ENCODE measurements around the gene HS1BP3. TPM values are rescaled to one million over a fixed set of nuclear protein-coding genes. Genes with fewer than 3 reads are reported as not detected.

Gene HS1BP3
- total and polyA plus RNA-seq, 2 donors (not counting 3 experiments of a cell fraction or from before 2014, with no cell fraction given): 27.4 to 33.1 TPM

- POLR2A ChIA-PET: interaction anchor here (1.2 kb wide), 1 partner anchor 301 kb away, joined by 6 read pairs; no protein-coding TSS in a partner anchor
- H3K79me2 ChIP-seq (ENCODE audit: control insufficient read depth, insufficient read depth, low read length): no peaks in the 10 kb centered on the region
- H3K27me3 ChIP-seq (ENCODE audit: control insufficient read depth in 2 of 2, insufficient read depth in 2 of 2, low read length in 2 of 2): peaks cover 50 to 67% of the 10 kb centered on the region in 2 experiments
- peaks cover 14% of the 10 kb centered on the region for H3K4me1 ChIP-seq (ENCODE audit: control insufficient read depth, extremely low read depth, insufficient read depth, low read length)
- BruUV-seq (replicated peaks): no TSS peak
- dilution Hi-C loops (cut with MboI; ENCODE audit: extremely low pct_ligation_motif_present, low sequenced_read_pairs) (no loop called here), intact Hi-C loops (cut with micrococcal nuclease) (no loop called here)
- no peak overlapping the region for H3K4me3 ChIP-seq (replicated peaks in 1 of 3; ENCODE audit: insufficient read depth in 1 of 3, low read depth in 1 of 3, low read length in 3 of 3)
- no peaks in the 10 kb centered on the region for H3K9me3 ChIP-seq (replicated peaks; ENCODE audit: control insufficient read depth, insufficient read depth, low read length)
- H4K20me1 ChIP-seq (replicated peaks; ENCODE audit: control insufficient read depth, extremely low read depth, insufficient read depth, low read length): no peaks in the 10 kb centered on the region
- CTCF ChIA-PET: interaction anchor here (0.7 to 6.0 kb wide), 30 partner anchors 11 to 456 kb away, joined by 3 to 531 read pairs (median 8); partner anchors contain the start of genes HS1BP3 and LDAH
- H3K27ac ChIP-seq (ENCODE audit: insufficient read depth, low read depth, low read length): no peak overlapping the region
- FAIRE-seq: no peak
- no peak overlapping the region for H3K4me2 ChIP-seq (ENCODE audit: insufficient read depth, low read length)
- no peak for DNase-seq (ENCODE audit: low read depth, low spot score)
- H3K36me3 ChIP-seq (ENCODE audit: control insufficient read depth in 2 of 2, extremely low read depth in 1 of 2, insufficient read depth in 2 of 2, low read length in 2 of 2): no peaks in the 10 kb centered on the region
- no peaks in the 10 kb centered on the region for H3K9me1 ChIP-seq (replicated peaks; ENCODE audit: control insufficient read depth, extremely low read depth, insufficient read depth, low read length)
- no peak for TF ChIP-seq FOS (IDR thresholded peaks at IDR 0.05; ENCODE audit: borderline replicate concordance, insufficient read depth, low read length)
- no peak for TF ChIP-seq EZH2 (IDR thresholded peaks at IDR 0.05; ENCODE audit: borderline replicate concordance, low read depth, low read length, severe bottlenecking)
- TF ChIP-seq MAX (IDR thresholded peaks at IDR 0.05; ENCODE audit: insufficient read depth, insufficient read length): no peak
- no peak for TF ChIP-seq POLR2AphosphoS5 (IDR thresholded peaks at IDR 0.05; ENCODE audit: insufficient read depth, low read depth, low read length)
- no peak for TF ChIP-seq CTCF (IDR thresholded peaks at IDR 0.05; ENCODE audit: extremely low read depth in 1 of 2, insufficient read depth in 1 of 2, low read depth in 1 of 2, low read length in 2 of 2)
- no peak for TF ChIP-seq POLR2A (IDR thresholded peaks at IDR 0.05; ENCODE audit: low read depth, low read length)
- no peak for TF ChIP-seq JUN (IDR thresholded peaks at IDR 0.05; ENCODE audit: borderline replicate concordance, insufficient read depth, insufficient read length, low read depth)
- no peak for TF ChIP-seq MYC (IDR thresholded peaks at IDR 0.05; ENCODE audit: low read depth, low read length)
- no peak for TF ChIP-seq GATA2 (IDR thresholded peaks at IDR 0.05; ENCODE audit: insufficient read depth, insufficient read length, low read depth, low read length)
- no peak overlapping the region for H2AFZ ChIP-seq (ENCODE audit: low read depth, low read length)
- H3K9ac ChIP-seq (replicated peaks; ENCODE audit: extremely low read depth, insufficient read depth, low read length): no peak overlapping the region
These were observed 11.5 kb upstream of the HS1BP3 start for GRCh38 chr2:20662308-20662937.
